WTC11 (cell line): ENCODE measurements around the gene WDR3.

ENCODE experiments used
- ATF1 ChIP-seq: sonication (generic); formaldehyde crosslinking; IDR thresholded peaks from 2 replicates; pipeline ENCODE4 v1.8.1; 2023; ENCODE audit warnings: mild to moderate bottlenecking, moderate library complexity, missing genetic modification reagents
- CTCF ChIP-seq: fragments of 200-600 bp; IDR thresholded peaks from 2 replicates; pipeline ENCODE4 v1.8.0; 2022; ENCODE audit warnings: antibody characterized with exemption
- FOXJ3 ChIP-seq: sonication (generic); formaldehyde crosslinking; IDR thresholded peaks from 2 replicates; pipeline ENCODE4 v1.9.0; 2021; ENCODE audit warnings: missing genetic modification reagents, mild to moderate bottlenecking, borderline replicate concordance
- MYBL2 ChIP-seq: sonication (generic); formaldehyde crosslinking; IDR thresholded peaks from 2 replicates; pipeline ENCODE4 v1.8.1; 2023; ENCODE audit warnings: mild to moderate bottlenecking, moderate library complexity, missing genetic modification reagents
- NFE2L1 ChIP-seq: sonication (generic); formaldehyde crosslinking; IDR thresholded peaks from 2 replicates; pipeline ENCODE4 v1.8.1; 2023; ENCODE audit warnings: missing genetic modification reagents
- NR3C1 ChIP-seq: sonication (generic); formaldehyde crosslinking; conservative IDR thresholded peaks from 2 replicates; pipeline ENCODE4 v1.8.1; 2023; ENCODE audit warnings: low read depth, mild to moderate bottlenecking, missing genetic modification reagents
- SP1 ChIP-seq: sonication (generic); formaldehyde crosslinking; conservative IDR thresholded peaks from 2 replicates; pipeline ENCODE4 v1.8.1; 2022; ENCODE audit warnings: missing genetic modification reagents
- ZNF121 ChIP-seq: sonication (generic); formaldehyde crosslinking; IDR thresholded peaks from 2 replicates; pipeline ENCODE4 v1.8.0; 2023; ENCODE audit warnings: missing genetic modification reagents

- TF ChIP-seq CTCF (no peak), NFE2L1 (CRISPR knock-in tag) (no peak), ATF1 (CRISPR knock-in tag) (no peak), NR3C1 (CRISPR knock-in tag) (no peak), FOXJ3 (no peak), ZNF121 (CRISPR knock-in tag) (no peak), SP1 (CRISPR knock-in tag) (no peak), MYBL2 (no peak)
These were observed 22.8 kb downstream of the WDR3 start for GRCh38 chr1:117952386-117952785.
